Nephron progenitor cell (in vitro differentiated cells): Measurements from ENCODE around the gene PARD3.
"Not testable (repeated sequence)": the region's sequence is repeated elsewhere in the genome, so short reads cannot be mapped to it uniquely, and the experiment has no call there.

Source experiments
- DNase-seq: peaks from one replicate; pipeline ENCODE4 v3.0.0; 2021
- H3K27ac Mint-ChIP-seq: 2 replicates; pipeline ENCODE4 v1.8.0; 2021; ENCODE audit warnings: mild to moderate bottlenecking, moderate library complexity, mixed read lengths
- H3K27me3 Mint-ChIP-seq: 2 replicates; pipeline ENCODE4 v1.8.0; 2021; ENCODE audit warnings: mild to moderate bottlenecking, low read depth, mixed read lengths; ENCODE audit not compliant: poor library complexity
- H3K36me3 Mint-ChIP-seq: 2 replicates; pipeline ENCODE4 v1.8.0; 2021; ENCODE audit warnings: low read depth, mixed read lengths
- H3K4me1 Mint-ChIP-seq: 2 replicates; pipeline ENCODE4 v1.8.0; 2021; ENCODE audit warnings: mixed read lengths
- H3K4me3 Mint-ChIP-seq: 2 replicates; pipeline ENCODE4 v1.8.0; 2021; ENCODE audit warnings: mild to moderate bottlenecking, moderate library complexity, mixed read lengths
- H3K9me3 Mint-ChIP-seq: 2 replicates; pipeline ENCODE4 v1.8.0; 2021; ENCODE audit warnings: mild to moderate bottlenecking, moderate library complexity, mixed read lengths
- CTCF ChIP-seq: fragments of 200-600 bp; sonication (generic); IDR thresholded peaks from 2 replicates; pipeline ENCODE4 v1.5.0; 2021; ENCODE audit warnings: antibody characterized with exemption

The PARD3 gene

DNA sequence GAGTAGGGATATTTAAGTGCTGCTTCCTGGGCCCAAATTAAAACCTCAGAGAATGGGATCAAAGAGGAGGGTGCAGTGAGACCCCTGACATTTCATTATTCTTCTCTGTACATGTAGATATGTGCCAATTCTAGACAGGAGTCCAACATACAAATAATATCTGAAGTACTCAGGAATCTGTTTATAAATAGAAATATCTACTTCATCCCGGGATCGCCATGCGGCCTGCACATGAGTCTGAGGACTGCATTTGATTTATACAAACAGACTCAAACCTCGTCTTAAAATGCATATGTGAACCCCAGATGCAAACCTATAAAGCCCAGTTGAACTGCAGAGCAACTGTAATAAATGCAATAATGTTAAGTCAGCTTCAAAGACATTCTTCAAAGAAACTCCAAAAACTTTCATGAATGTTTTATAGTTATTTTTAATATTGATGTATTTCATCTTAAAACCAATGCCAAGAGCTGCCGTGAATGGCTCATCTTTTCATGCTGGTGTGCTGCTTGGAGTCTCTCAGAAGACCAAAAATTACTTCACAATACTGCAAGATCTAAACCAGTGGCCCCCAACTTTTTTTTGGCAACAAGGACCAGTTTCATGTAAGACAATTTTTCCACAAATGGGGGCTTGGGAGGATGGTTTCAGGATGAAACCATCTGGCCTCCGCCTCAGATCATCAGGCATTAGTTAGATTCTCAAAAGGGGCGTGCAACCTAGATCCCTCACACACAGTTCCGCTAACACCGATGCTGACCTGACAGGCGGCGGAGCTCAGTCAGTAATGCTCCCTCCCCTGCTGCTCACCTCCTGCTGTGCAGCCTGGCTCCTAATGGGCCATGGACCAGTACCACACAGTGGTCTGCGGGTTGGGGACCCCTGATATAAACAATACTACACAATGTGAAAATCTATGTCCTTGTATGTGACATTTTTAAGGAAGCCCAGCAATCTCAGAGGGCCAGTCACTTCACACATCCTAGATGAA, 166.9 kb downstream of the PARD3 start:
- no peak for DNase-seq
- no peaks in the 10 kb centered on the region for H3K36me3 Mint-ChIP-seq
- peaks cover 52% of the 10 kb centered on the region for H3K4me1 Mint-ChIP-seq
- TF ChIP-seq CTCF, result no peak
- no peaks in the 10 kb centered on the region for H3K9me3 Mint-ChIP-seq
- no peak overlapping the region for H3K27ac Mint-ChIP-seq
- H3K4me3 Mint-ChIP-seq, result no peak overlapping the region
- H3K27me3 Mint-ChIP-seq, result peaks cover 3% of the 10 kb centered on the region

DNA sequence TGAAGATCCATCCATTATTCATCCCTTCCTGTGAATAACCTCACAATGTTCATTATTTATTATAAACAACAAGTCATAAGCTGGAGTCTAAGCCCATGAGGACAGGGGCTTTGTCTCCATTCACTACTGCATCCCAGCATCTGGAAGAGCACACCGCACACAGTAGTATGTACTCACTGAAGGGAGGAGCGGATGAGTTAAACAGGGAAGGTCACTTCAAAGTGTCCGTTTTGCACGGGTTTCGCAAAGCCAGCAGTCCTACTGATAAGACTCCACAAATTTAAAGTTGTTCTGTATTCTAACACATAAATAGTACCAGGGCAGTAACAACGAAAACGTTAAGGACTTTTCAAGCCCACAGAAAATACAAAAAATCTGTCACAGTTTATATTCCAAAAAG, 167.9 kb downstream of the PARD3 start:
- Mint-ChIP-seq H3K4me1 (peaks cover 52% of the 10 kb centered on the region), H3K4me3 (no peak overlapping the region), H3K27ac (no peak overlapping the region), H3K27me3 (peaks cover 3% of the 10 kb centered on the region), H3K9me3 (no peaks in the 10 kb centered on the region), H3K36me3 (no peaks in the 10 kb centered on the region)
- TF ChIP-seq CTCF, result no peak
- no peak for DNase-seq

DNA sequence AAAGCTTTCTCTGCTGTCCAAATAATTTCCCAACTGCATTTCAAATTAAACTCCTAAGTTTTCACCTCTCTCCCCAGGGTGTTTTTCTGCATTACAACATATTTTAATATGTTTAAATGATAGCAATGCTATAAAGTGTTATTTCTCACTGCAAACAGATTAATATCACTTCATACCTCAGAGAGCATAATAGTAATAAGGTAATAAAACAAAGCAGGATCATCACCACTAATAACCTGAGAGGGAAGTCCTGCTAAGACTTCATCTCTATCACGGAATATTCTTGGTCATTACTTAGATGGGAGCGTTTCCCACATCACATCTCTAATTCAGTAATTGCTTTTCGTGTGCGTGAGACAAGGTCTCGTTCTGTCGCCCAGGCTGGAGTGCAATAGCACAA, 168.8 kb downstream of the PARD3 start:
- no peak for TF ChIP-seq CTCF
- H3K27ac Mint-ChIP-seq, result no peak overlapping the region

GRCh38 chr10:34644815-34645214, 170.3 kb downstream of the PARD3 start:
- not testable (repeated sequence) for H3K9me3 Mint-ChIP-seq, DNase-seq, H3K36me3 Mint-ChIP-seq, H3K27me3 Mint-ChIP-seq, H3K4me3 Mint-ChIP-seq, H3K27ac Mint-ChIP-seq
- H3K4me1 Mint-ChIP-seq, result peaks cover 44% of the 10 kb centered on the region

More for the DNA sequence above, 168.8 kb downstream of the PARD3 start:
- no peak for DNase-seq
- Mint-ChIP-seq H3K4me3 (no peak overlapping the region), H3K36me3 (no peaks in the 10 kb centered on the region), H3K27me3 (peaks cover 3% of the 10 kb centered on the region), H3K4me1 (peaks cover 52% of the 10 kb centered on the region), H3K9me3 (no peaks in the 10 kb centered on the region)

- peaks cover 47% of the 10 kb centered on the region for H3K4me1 Mint-ChIP-seq
- DNase-seq, result no peak
- no peaks in the 10 kb centered on the region for H3K9me3 Mint-ChIP-seq
- H3K27ac Mint-ChIP-seq, result no peak overlapping the region
- no peak for TF ChIP-seq CTCF
- no peaks in the 10 kb centered on the region for H3K36me3 Mint-ChIP-seq
- peaks cover 3% of the 10 kb centered on the region for H3K27me3 Mint-ChIP-seq
- no peak overlapping the region for H3K4me3 Mint-ChIP-seq
Measured at GRCh38 chr10:34644224-34644623, 170.9 kb downstream of the PARD3 start.

DNA sequence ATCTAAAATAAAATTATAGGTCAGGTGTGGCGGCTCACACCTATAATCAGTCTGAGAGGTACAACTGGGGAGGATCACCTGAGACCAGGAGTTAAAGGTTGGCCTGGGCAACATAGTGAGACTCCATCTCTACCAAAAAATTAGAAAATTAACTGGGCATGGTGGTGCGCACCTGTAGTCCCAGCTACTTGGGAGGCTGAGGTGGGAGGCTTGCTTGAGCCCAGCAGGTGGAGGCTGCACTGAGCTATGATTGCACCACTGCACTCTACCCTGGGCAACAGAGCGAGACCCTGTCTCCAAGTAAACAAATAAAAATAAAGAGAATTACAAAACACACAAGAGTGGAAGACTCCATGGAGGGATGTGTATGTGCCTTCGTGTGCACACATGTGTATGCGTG, 171.5 kb downstream of the PARD3 start:
- no peak for TF ChIP-seq CTCF
- Mint-ChIP-seq H3K27ac (no peak overlapping the region), H3K9me3 (no peaks in the 10 kb centered on the region), H3K4me3 (no peak overlapping the region), H3K27me3 (peaks cover 3% of the 10 kb centered on the region), H3K36me3 (no peaks in the 10 kb centered on the region), H3K4me1 (peaks cover 46% of the 10 kb centered on the region)
- no peak for DNase-seq
